Measurements from ENCODE around the gene COL6A3. TPM values are rescaled to one million over a fixed set of nuclear protein-coding genes. Genes with fewer than 3 reads are reported as not detected.

COL6A3 gene
- total RNA-seq, 1 donor from 2014 or later: 28.7 TPM

- no peak for DNase-seq
- Mint-ChIP-seq H3K9me3 (no peaks in the 10 kb centered on the region), H3K27me3 (peaks cover 6% of the 10 kb centered on the region), H3K4me3 (no peak overlapping the region), H3K4me1 (no peaks in the 10 kb centered on the region), H3K36me3 (ENCODE audit: low read depth) (no peaks in the 10 kb centered on the region), H3K27ac (no peak overlapping the region)
- intact Hi-C loops (cut with micrococcal nuclease): no loop called here
These were observed 98.1 kb downstream of the COL6A3 start for GRCh38 chr2:237315829-237316225.

GRCh38 chr2:237315170-237315828, 98.7 kb downstream of the COL6A3 start:
- no peaks in the 10 kb centered on the region for H3K36me3 Mint-ChIP-seq (ENCODE audit: low read depth)
- H3K4me1 Mint-ChIP-seq: no peaks in the 10 kb centered on the region
- no peak for DNase-seq
- H3K4me3 Mint-ChIP-seq: no peak overlapping the region
- H3K27ac Mint-ChIP-seq: no peak overlapping the region
- intact Hi-C loops (cut with micrococcal nuclease): no loop called here
- no peaks in the 10 kb centered on the region for H3K9me3 Mint-ChIP-seq
- peaks cover 6% of the 10 kb centered on the region for H3K27me3 Mint-ChIP-seq

GRCh38 chr2:237314681-237315080, 99.3 kb downstream of the COL6A3 start:
- DNase-seq: no peak
- no peak overlapping the region for H3K27ac Mint-ChIP-seq
- intact Hi-C loops (cut with micrococcal nuclease): no loop called here
- H3K36me3 Mint-ChIP-seq (ENCODE audit: low read depth): no peaks in the 10 kb centered on the region
- H3K9me3 Mint-ChIP-seq: no peaks in the 10 kb centered on the region
- peaks cover 6% of the 10 kb centered on the region for H3K27me3 Mint-ChIP-seq
- no peaks in the 10 kb centered on the region for H3K4me1 Mint-ChIP-seq
- H3K4me3 Mint-ChIP-seq: no peak overlapping the region

GRCh38 chr2:237314198-237314597, 99.8 kb downstream of the COL6A3 start:
- intact Hi-C loops (cut with micrococcal nuclease): no loop called here
- Mint-ChIP-seq H3K9me3 (no peaks in the 10 kb centered on the region), H3K27ac (no peak overlapping the region)

GRCh38 chr2:237312021-237312755, 101.8 kb downstream of the COL6A3 start:
- Mint-ChIP-seq H3K4me3 (no peak overlapping the region), H3K9me3 (no peaks in the 10 kb centered on the region), H3K27ac (no peak overlapping the region), H3K27me3 (peaks cover 5% of the 10 kb centered on the region), H3K4me1 (no peaks in the 10 kb centered on the region), H3K36me3 (ENCODE audit: low read depth) (no peaks in the 10 kb centered on the region)
- intact Hi-C loops (cut with micrococcal nuclease): no loop called here
- DNase-seq: no peak

More at GRCh38 chr2:237314198-237314597, 99.8 kb downstream of the COL6A3 start:
- no peaks in the 10 kb centered on the region for H3K36me3 Mint-ChIP-seq (ENCODE audit: low read depth)
- peaks cover 6% of the 10 kb centered on the region for H3K27me3 Mint-ChIP-seq
- H3K4me3 Mint-ChIP-seq: no peak overlapping the region
- no peaks in the 10 kb centered on the region for H3K4me1 Mint-ChIP-seq
- DNase-seq: no peak

- intact Hi-C loops (cut with micrococcal nuclease): no loop called here
- H3K27me3 Mint-ChIP-seq: peaks cover 5% of the 10 kb centered on the region
These were observed 103.3 kb downstream of the COL6A3 start for GRCh38 chr2:237310515-237311114.

GRCh38 chr2:237309416-237309815, 104.5 kb downstream of the COL6A3 start:
- Mint-ChIP-seq H3K27ac (no peak overlapping the region), H3K4me1 (no peaks in the 10 kb centered on the region), H3K9me3 (peaks cover 6% of the 10 kb centered on the region), H3K36me3 (ENCODE audit: low read depth) (no peaks in the 10 kb centered on the region), H3K4me3 (no peak overlapping the region), H3K27me3 (peaks cover 5% of the 10 kb centered on the region)
- DNase-seq: no peak
- intact Hi-C loops (cut with micrococcal nuclease): no loop called here

More at GRCh38 chr2:237310515-237311114, 103.3 kb downstream of the COL6A3 start:
- DNase-seq: no peak
- H3K4me1 Mint-ChIP-seq: no peaks in the 10 kb centered on the region
- H3K36me3 Mint-ChIP-seq (ENCODE audit: low read depth): no peaks in the 10 kb centered on the region
- H3K4me3 Mint-ChIP-seq: no peak overlapping the region
- no peak overlapping the region for H3K27ac Mint-ChIP-seq
- H3K9me3 Mint-ChIP-seq: peaks cover under 1% of the 10 kb centered on the region

GRCh38 chr2:237309011-237309410, 105.0 kb downstream of the COL6A3 start:
- intact Hi-C loops (cut with micrococcal nuclease): no loop called here
- H3K9me3 Mint-ChIP-seq: peaks cover 10% of the 10 kb centered on the region
- H3K27ac Mint-ChIP-seq: no peak overlapping the region

GRCh38 chr2:237307474-237307873, 106.5 kb downstream of the COL6A3 start:
- DNase-seq: no peak
- H3K27me3 Mint-ChIP-seq: peaks cover 3% of the 10 kb centered on the region
- intact Hi-C loops (cut with micrococcal nuclease): no loop called here
- peaks cover 12% of the 10 kb centered on the region for H3K9me3 Mint-ChIP-seq
- H3K36me3 Mint-ChIP-seq (ENCODE audit: low read depth): no peaks in the 10 kb centered on the region
- H3K27ac Mint-ChIP-seq: no peak overlapping the region
- no peaks in the 10 kb centered on the region for H3K4me1 Mint-ChIP-seq
- no peak overlapping the region for H3K4me3 Mint-ChIP-seq

More at GRCh38 chr2:237309011-237309410, 105.0 kb downstream of the COL6A3 start:
- H3K4me1 Mint-ChIP-seq: no peaks in the 10 kb centered on the region
- no peaks in the 10 kb centered on the region for H3K36me3 Mint-ChIP-seq (ENCODE audit: low read depth)
- DNase-seq: no peak
- H3K27me3 Mint-ChIP-seq: peaks cover 5% of the 10 kb centered on the region
- H3K4me3 Mint-ChIP-seq: no peak overlapping the region

- intact Hi-C loops (cut with micrococcal nuclease): no loop called here
- Mint-ChIP-seq H3K4me3 (no peak overlapping the region), H3K27me3 (peaks cover 3% of the 10 kb centered on the region), H3K9me3 (peaks cover 12% of the 10 kb centered on the region), H3K4me1 (no peaks in the 10 kb centered on the region), H3K36me3 (ENCODE audit: low read depth) (no peaks in the 10 kb centered on the region), H3K27ac (no peak overlapping the region)
- DNase-seq: no peak
These were observed 107.2 kb downstream of the COL6A3 start for GRCh38 chr2:237306787-237307170.

GRCh38 chr2:237306083-237306786, 107.7 kb downstream of the COL6A3 start:
- no peak for DNase-seq

GRCh38 chr2:237305579-237305978, 108.4 kb downstream of the COL6A3 start:
- H3K27me3 Mint-ChIP-seq: peaks cover 3% of the 10 kb centered on the region
- H3K9me3 Mint-ChIP-seq: peaks cover 19% of the 10 kb centered on the region
- intact Hi-C loops (cut with micrococcal nuclease): no loop called here

More at GRCh38 chr2:237306083-237306786, 107.7 kb downstream of the COL6A3 start:
- no peak overlapping the region for H3K4me3 Mint-ChIP-seq
- H3K36me3 Mint-ChIP-seq (ENCODE audit: low read depth): no peaks in the 10 kb centered on the region
- H3K27me3 Mint-ChIP-seq: peaks cover 3% of the 10 kb centered on the region
- H3K9me3 Mint-ChIP-seq: peaks cover 18% of the 10 kb centered on the region
- H3K27ac Mint-ChIP-seq: no peak overlapping the region
- intact Hi-C loops (cut with micrococcal nuclease): no loop called here
- H3K4me1 Mint-ChIP-seq: no peaks in the 10 kb centered on the region

GRCh38 chr2:237304763-237305514, 109.0 kb downstream of the COL6A3 start:
- Mint-ChIP-seq H3K4me3 (no peak overlapping the region), H3K27ac (no peak overlapping the region), H3K9me3 (peaks cover 19% of the 10 kb centered on the region), H3K27me3 (peaks cover 3% of the 10 kb centered on the region), H3K36me3 (ENCODE audit: low read depth) (no peaks in the 10 kb centered on the region), H3K4me1 (no peaks in the 10 kb centered on the region)
- no peak for DNase-seq
- intact Hi-C loops (cut with micrococcal nuclease): no loop called here

More at GRCh38 chr2:237305579-237305978, 108.4 kb downstream of the COL6A3 start:
- Mint-ChIP-seq H3K36me3 (ENCODE audit: low read depth) (no peaks in the 10 kb centered on the region), H3K27ac (no peak overlapping the region), H3K4me3 (no peak overlapping the region), H3K4me1 (no peaks in the 10 kb centered on the region)
- no peak for DNase-seq
